ENCODE results near the gene SVBP. TPM values are rescaled to one million over a fixed set of nuclear protein-coding genes. Genes with fewer than 3 reads are reported as not detected.
A peak's percentile ranks its signal among the peaks of the same experiment; 100 is the strongest.

Gene SVBP
- polyA plus RNA-seq, 1 donor (not counting 4 experiments of a cell fraction or from before 2014, with no cell fraction given) = 15.5 TPM

GRCh38 chr1:42817976-42818375, 779 bp upstream of the SVBP start:
- H2AFZ ChIP-seq (ENCODE audit: control insufficient read depth, low read length) = no peak overlapping the region
- no peaks in the 10 kb centered on the region for H3K9me1 ChIP-seq (ENCODE audit: control insufficient read depth, extremely low read depth, insufficient read depth, low read length)
- peak overlapping the region in 1 of 3 experiments; percentile 68 for H3K4me3 ChIP-seq (ENCODE audit: control insufficient read depth in 2 of 3, extremely low read depth in 1 of 3, insufficient read depth in 2 of 3, low read depth in 1 of 3, low read length in 3 of 3)
- dilution Hi-C loops (cut with MboI; ENCODE audit: extremely low pct_ligation_motif_present, low sequenced_read_pairs) = no loop called here
- no peak for DNase-seq (ENCODE audit: low read depth, low spot score)
- H3K27ac ChIP-seq (ENCODE audit: control insufficient read depth, insufficient read depth, low read length) = no peak overlapping the region
- peak overlapping the region; percentile 85 for H3K4me2 ChIP-seq (ENCODE audit: control insufficient read depth, extremely low read depth, insufficient read depth, low read depth, low read length)
- peaks cover 0 to 1% of the 10 kb centered on the region in 2 experiments for H3K36me3 ChIP-seq (ENCODE audit: control insufficient read depth in 2 of 2, extremely low read depth in 1 of 2, insufficient read depth in 2 of 2, low read length in 2 of 2)
- no peak overlapping the region for H3K9ac ChIP-seq (ENCODE audit: control insufficient read depth, extremely low read depth, insufficient read depth, low read length)
- no peaks in the 10 kb centered on the region for H4K20me1 ChIP-seq (ENCODE audit: control insufficient read depth, extremely low read depth, insufficient read depth, low read length)
- H3K27me3 ChIP-seq (ENCODE audit: control insufficient read depth, extremely low read depth, insufficient read depth, low read length) = no peaks in the 10 kb centered on the region
- no peak for TF ChIP-seq EZH2 (IDR thresholded peaks at IDR 0.05; ENCODE audit: low read length)
- no peak for TF ChIP-seq CTCF (optimal IDR thresholded peaks at IDR 0.05 in 1 of 3, IDR thresholded peaks at IDR 0.05 in 1 of 3, conservative IDR thresholded peaks at IDR 0.05 in 1 of 3; ENCODE audit: extremely low read depth in 1 of 3, insufficient read depth in 2 of 3, low read length in 3 of 3)
- H3K4me1 ChIP-seq (ENCODE audit: control insufficient read depth, extremely low read depth, insufficient read depth, low read length) = peaks cover 13% of the 10 kb centered on the region
- no peaks in the 10 kb centered on the region for H3K9me3 ChIP-seq (ENCODE audit: control insufficient read depth, low read depth, low read length)
- no peaks in the 10 kb centered on the region for H3K79me2 ChIP-seq (ENCODE audit: control insufficient read depth, insufficient read depth, low read length)
- FAIRE-seq = no peak

- Histone ChIP-seq H2AFZ (ENCODE audit: control insufficient read depth, low read length) (no peak overlapping the region), H3K27me3 (ENCODE audit: control insufficient read depth, extremely low read depth, insufficient read depth, low read length) (no peaks in the 10 kb centered on the region), H3K9me1 (ENCODE audit: control insufficient read depth, extremely low read depth, insufficient read depth, low read length) (no peaks in the 10 kb centered on the region), H3K27ac (ENCODE audit: control insufficient read depth, insufficient read depth, low read length) (peak overlapping the region; percentile 89), H3K36me3 (ENCODE audit: control insufficient read depth in 2 of 2, extremely low read depth in 1 of 2, insufficient read depth in 2 of 2, low read length in 2 of 2) (peaks cover 0 to 1% of the 10 kb centered on the region in 2 experiments), H3K9ac (ENCODE audit: control insufficient read depth, extremely low read depth, insufficient read depth, low read length) (peak overlapping the region; percentile 30), H3K4me1 (ENCODE audit: control insufficient read depth, extremely low read depth, insufficient read depth, low read length) (peaks cover 13% of the 10 kb centered on the region), H3K4me2 (ENCODE audit: control insufficient read depth, extremely low read depth, insufficient read depth, low read depth, low read length) (peak overlapping the region; percentile 85), H3K79me2 (ENCODE audit: control insufficient read depth, insufficient read depth, low read length) (no peaks in the 10 kb centered on the region), H3K9me3 (ENCODE audit: control insufficient read depth, low read depth, low read length) (no peaks in the 10 kb centered on the region), H3K4me3 (ENCODE audit: control insufficient read depth in 2 of 3, extremely low read depth in 1 of 3, insufficient read depth in 2 of 3, low read depth in 1 of 3, low read length in 3 of 3) (peak overlapping the region; percentile 66 to 84 (median 68)), H4K20me1 (ENCODE audit: control insufficient read depth, extremely low read depth, insufficient read depth, low read length) (no peaks in the 10 kb centered on the region)
- no peak for DNase-seq (ENCODE audit: low read depth, low spot score)
- FAIRE-seq = no peak
- dilution Hi-C loops (cut with MboI; ENCODE audit: extremely low pct_ligation_motif_present, low sequenced_read_pairs) = no loop called here
- TF ChIP-seq CTCF (optimal IDR thresholded peaks at IDR 0.05 in 1 of 3, IDR thresholded peaks at IDR 0.05 in 1 of 3, conservative IDR thresholded peaks at IDR 0.05 in 1 of 3; ENCODE audit: extremely low read depth in 1 of 3, insufficient read depth in 2 of 3, low read length in 3 of 3) (no peak), EZH2 (IDR thresholded peaks at IDR 0.05; ENCODE audit: low read length) (no peak)
Observed at GRCh38 chr1:42817440-42817767, 207 bp upstream of the SVBP start.
